ENCODE data around the gene PPP2R1B.
A peak's percentile ranks its signal among the peaks of the same experiment; 100 is the strongest.
"Not testable (repeated sequence)": the region's sequence is repeated elsewhere in the genome, so short reads cannot be mapped to it uniquely, and the experiment has no call there.

Gene PPP2R1B

GRCh38 chr11:111782109-111782741, 16.0 kb upstream of the PPP2R1B start:
- DNase-seq: no peak

DNA sequence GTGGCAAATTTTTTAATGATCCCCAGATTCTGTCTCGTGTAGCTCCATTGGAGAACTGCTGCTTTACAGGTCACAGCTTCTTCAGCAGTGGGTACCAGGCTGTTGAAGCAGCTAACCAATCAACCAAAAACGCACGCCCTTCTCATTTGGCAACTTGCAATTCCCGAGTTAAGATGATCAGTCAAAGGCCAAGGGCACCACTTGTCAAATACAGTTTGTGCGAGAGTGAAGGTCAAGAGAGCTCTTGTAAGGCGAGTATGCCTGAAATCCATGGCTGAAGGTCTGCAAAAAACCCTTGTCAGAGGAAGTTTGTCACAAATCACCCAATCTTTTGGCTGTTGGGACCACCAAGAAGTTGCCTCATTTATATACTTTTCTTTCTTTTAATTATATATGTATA, 12.9 kb upstream of the PPP2R1B start:
- DNase-seq: no peak

DNA sequence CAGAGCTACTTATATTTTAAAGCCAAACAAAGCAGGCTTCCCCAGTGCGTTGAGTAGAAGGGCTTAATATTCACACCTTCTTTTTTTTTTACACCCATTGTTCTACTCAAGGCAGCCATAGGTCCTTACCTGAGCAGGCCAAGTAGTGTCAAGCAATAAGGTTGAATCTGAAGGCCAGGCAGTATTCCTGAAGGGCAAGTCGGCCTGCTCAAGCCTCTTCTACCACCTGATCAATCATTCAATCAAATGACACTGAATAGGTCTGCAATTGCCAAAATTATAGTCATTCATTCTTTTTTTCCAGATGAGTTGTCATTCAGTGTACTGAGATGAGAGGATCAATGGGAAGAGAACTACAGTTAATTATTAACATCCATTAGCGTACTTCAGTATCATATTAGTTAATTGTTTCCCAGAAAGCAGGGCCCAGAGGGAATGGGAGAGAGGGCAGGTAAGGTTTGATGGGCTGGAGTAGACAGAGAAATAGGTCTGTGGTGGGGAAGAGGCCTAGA, 11.9 kb upstream of the PPP2R1B start:
- DNase-seq: no peak

DNA sequence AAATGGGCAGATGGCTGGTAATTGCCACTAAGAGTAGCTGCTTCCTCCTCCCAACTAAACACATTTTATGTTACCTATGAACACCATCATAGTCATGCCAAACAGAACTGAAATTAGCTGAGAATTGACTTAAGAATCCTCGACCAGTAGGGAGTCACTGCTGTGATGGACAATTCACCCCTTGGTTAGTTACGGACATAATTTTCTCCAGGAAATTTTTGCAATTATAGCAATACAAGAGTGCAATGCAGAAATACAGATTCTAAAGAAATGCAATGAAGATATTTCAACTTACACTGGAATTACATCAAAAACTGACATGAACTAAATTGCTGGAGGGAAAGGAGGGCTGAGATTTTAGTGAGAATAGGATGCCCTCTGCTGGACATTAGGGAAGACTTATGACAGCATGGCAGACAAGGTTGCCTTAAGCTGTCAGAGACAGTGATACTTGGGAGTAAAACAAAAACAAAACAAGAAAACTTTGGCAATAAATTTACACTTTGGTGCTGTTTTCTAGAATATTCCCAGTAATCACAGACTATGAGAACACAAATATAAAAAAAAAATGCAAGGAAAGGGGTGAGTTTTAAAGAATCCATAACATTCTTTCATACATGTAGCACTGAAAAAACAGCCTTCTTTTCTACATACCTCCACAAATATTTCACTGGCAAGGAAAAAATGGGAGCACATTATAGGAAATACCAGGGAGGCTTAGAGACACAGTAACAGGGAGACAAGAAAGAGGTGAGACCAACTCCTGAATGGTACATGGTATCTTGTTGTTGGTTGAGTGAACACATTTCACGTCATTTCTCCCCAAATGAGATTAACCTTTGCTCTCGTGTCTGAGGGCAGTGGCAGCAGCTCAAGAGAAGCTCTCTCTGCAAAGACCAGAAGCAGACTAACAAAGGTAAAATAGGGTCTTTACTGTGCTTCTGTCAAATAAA, 11.2 kb upstream of the PPP2R1B start:
- peak; percentile 20 for DNase-seq

- no peak for DNase-seq
Observed at GRCh38 chr11:111776398-111777093, 10.4 kb upstream of the PPP2R1B start.

DNA sequence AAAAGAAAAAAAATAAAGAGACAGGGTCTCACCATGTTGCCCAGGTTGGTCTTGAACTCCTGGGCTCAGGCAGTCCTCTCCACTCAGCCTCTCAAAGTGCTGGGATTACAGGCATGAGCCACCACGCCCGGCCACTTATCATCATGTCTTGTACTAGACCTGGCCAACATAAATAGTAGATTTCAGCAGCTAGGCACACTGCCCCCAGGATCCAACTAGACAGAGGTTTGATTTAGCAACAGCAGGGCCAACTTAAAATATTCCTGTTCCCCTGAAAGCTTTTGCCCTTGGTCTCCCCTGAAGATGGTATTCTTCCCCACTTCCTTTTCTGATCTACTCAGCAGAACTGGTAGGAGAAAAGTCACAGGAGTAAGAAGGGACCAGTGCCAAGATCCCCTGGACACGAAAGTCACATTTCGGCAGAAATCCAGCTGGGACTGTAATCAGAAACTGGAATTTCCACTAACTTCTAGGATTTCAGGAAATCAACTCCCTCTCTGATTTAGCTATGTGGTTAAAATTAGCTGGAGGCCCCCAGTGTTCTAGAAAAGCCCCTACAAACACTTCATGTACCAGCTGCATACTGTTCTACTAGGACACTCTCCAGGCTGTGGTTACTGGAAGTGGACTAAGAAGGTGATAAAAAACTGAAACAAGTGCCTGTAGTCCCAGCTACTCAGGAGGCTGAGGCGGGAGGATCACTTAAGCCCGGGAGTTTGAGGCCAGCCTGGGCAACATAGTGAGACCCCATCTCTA, 8.9 kb upstream of the PPP2R1B start:
- DNase-seq: no peak

DNA sequence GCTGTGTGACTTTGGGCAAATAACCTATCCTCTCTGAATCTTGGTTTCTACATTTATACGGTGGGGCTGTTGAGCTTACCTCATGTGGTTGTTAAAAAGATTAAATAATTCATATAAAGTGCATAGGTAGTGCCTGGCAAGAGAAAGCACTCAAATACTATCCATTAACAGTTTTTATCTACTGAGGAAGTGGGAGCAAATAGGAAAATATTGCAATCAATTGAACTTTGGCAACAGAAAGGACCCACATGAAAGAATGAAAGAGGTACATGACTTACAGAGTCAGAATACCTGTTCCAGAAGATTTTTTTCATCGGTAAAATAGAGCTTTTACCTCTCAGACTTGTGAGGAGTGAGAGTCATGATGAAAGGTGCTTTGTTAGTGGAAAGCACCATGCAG, 6.3 kb upstream of the PPP2R1B start:
- DNase-seq: no peak

DNA sequence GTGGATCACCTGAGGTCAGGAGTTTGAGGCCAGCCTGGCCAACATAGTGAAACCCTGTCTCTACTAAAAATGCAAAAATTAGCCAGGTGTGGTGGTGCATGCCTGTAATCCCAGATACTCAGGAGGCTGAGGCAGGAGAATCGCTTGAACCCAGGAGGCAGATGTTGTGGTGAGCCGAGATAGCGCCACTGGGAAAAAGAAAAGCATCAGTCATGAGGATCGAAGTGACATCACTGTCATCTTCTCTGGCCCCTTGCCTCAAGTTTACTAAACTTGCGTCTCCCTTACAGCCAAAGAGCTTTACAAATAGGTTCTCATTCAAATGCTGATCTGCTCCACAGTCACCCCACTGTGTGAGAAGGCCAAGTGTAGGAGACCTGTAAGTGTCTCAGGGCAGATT, 5.0 kb upstream of the PPP2R1B start:
- not testable (repeated sequence) for DNase-seq

GRCh38 chr11:111770581-111771134, 4.5 kb upstream of the PPP2R1B start:
- peak; percentile 10 for DNase-seq

DNA sequence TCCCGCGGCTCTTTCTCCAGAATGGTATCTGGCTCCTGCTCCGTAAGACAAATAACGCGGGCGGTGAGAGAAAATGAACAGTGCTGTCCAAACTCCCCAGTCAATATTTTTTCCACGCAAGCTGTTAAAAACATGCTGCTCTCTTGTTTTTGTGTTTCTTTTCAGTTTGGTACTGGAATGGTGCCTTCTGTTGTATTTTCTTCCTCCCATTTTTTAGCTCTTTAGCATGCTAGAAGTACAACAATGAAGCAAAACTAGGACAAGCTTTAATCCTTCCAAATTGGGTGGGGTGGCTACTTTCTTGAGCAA, 599 bp upstream of the PPP2R1B start:
- no peak for DNase-seq

- no peak for DNase-seq
Observed at GRCh38 chr11:111765320-111765983, 737 bp downstream of the PPP2R1B start.

GRCh38 chr11:111764621-111765020, 1.6 kb downstream of the PPP2R1B start:
- DNase-seq: no peak

- DNase-seq: no peak
Observed at GRCh38 chr11:111762981-111763643, 3.1 kb downstream of the PPP2R1B start.

- no peak for DNase-seq
Observed at GRCh38 chr11:111762526-111762925, 3.7 kb downstream of the PPP2R1B start.

DNA sequence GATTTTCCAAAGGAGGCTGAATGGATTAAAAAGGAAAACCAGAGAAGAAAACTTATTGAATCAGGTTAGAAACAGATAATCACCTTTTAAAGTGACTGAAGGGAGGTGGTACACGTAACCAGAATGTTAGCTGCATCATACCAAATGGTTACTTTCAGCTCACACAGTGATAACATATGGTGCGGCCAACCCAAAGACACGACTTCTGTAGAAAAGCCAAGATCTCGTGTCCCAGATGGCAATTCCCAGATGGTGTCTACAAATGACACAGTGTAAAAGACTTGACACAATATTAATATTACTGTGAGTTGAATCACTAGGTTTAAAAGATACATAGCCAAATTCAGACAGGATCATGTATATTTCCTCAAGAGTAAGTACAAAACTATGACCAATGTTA, 5.2 kb downstream of the PPP2R1B start:
- no peak for DNase-seq

GRCh38 chr11:111759778-111760407, 6.3 kb downstream of the PPP2R1B start:
- no peak for DNase-seq

DNA sequence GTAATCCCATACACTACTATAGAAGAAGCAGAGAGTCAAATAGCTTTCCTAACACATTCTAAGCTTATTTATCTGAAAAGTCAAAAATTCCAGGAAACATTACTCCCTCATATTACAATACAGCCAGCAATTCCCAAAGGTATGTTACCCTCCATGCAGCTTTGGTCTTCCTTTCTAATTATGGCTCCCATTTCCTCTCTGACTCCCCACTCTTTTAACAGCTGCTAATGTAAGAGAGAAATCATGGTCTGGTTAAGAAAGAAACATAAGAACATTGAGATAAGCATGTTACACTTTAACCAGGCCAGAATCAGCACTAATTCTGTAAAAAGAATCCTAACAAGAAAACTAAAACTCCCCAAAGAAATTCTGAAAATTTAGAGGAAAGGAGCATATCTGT, 6.8 kb downstream of the PPP2R1B start:
- no peak for DNase-seq

DNA sequence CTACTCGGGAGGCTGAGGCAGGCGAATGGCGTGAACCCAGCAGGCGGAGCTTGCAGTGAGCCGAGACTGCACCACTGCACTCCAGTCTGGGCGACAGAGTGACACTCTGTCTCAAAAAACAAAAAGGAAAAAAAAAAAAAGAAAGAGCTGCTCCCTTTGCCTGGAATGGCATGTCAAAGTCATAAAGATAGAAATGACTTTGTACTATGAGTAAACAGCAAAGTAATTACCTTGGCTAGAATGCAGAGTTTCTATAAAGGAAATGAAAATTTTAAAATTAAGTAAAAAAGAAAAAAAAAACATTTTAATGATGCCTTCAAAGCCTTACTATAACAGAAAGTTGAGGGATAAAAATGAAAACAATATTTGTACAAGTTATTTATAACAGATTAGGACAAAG, 10.1 kb downstream of the PPP2R1B start:
- DNase-seq: no peak

- no peak for DNase-seq
Observed at GRCh38 chr11:111749646-111750045, 16.5 kb downstream of the PPP2R1B start.

- DNase-seq: no peak
Observed at GRCh38 chr11:111748035-111748804, 18.0 kb downstream of the PPP2R1B start.

Data from DMS153 (cell line).